A673 (cell line): ENCODE data around the gene CATSPERE. TPM values are rescaled to one million over a fixed set of nuclear protein-coding genes. Genes with fewer than 3 reads are reported as not detected.
"Not testable (repeated sequence)": the region's sequence is repeated elsewhere in the genome, so short reads cannot be mapped to it uniquely, and the experiment has no call there.

Experiments
- BruUV-seq: library from RNA; stranded (reverse); fragments of 400-500 nt; replicated peaks from 2 replicates; lab custom pipeline; 2021; lab: Mats Ljungman, UMichigan
- CTCF ChIA-PET: fragments of 300-600 bp; sonication (Branson Sonifier 250); formaldehyde crosslinking; loops from one replicate; lab custom pipeline; 2022; ENCODE audit warnings: antibody characterized with exemption; lab: Charles Lee
- POLR2A ChIA-PET: fragments of 300-600 bp; sonication (Branson Sonifier 250); formaldehyde crosslinking; loops from one replicate; lab custom pipeline; 2022; ENCODE audit warnings: antibody characterized with exemption; ENCODE audit not compliant: low non-redundant PET; lab: Charles Lee
- DNase-seq: peaks from one replicate; pipeline ENCODE4 v3.0.0-alpha.2; 2015; ENCODE audit warnings: low spot score
- H3K27ac ChIP-seq: fragments of 200-600 bp; sonication (generic); 2 replicates; pipeline ENCODE4 v1.5.1; 2016; ENCODE audit warnings: mixed run types, low read depth, mild to moderate bottlenecking, mixed read lengths, antibody characterized with exemption, low read length; ENCODE audit not compliant: poor library complexity, severe bottlenecking
- H3K27me3 ChIP-seq: fragments of 200-600 bp; sonication (generic); replicated peaks from 2 replicates; pipeline ENCODE4 v1.6.1; 2017; ENCODE audit warnings: mixed run types, low read depth, mild to moderate bottlenecking, mixed read lengths, antibody characterized with exemption, low read length; ENCODE audit not compliant: insufficient read depth, poor library complexity
- H3K36me3 ChIP-seq: fragments of 200-600 bp; sonication (generic); 2 replicates; pipeline ENCODE4 v1.6.1; 2016; ENCODE audit warnings: mixed run types, mild to moderate bottlenecking, mixed read lengths, antibody characterized with exemption, low read length; ENCODE audit not compliant: insufficient read depth, poor library complexity, severe bottlenecking
- H3K4me1 ChIP-seq: fragments of 200-600 bp; sonication (generic); 2 replicates; pipeline ENCODE4 v1.6.1; 2017; ENCODE audit warnings: mixed run types, mild to moderate bottlenecking, mixed read lengths, antibody characterized with exemption, low read length; ENCODE audit not compliant: insufficient read depth, poor library complexity, severe bottlenecking
- H3K4me3 ChIP-seq: fragments of 200-600 bp; sonication (generic); 2 replicates; pipeline ENCODE4 v1.5.1; 2016; ENCODE audit warnings: low read depth, mixed run types, mild to moderate bottlenecking, mixed read lengths, low read length; ENCODE audit not compliant: poor library complexity, severe bottlenecking
- H3K9me3 ChIP-seq: fragments of 200-600 bp; sonication (generic); 2 replicates; pipeline ENCODE4 v1.6.1; 2016; ENCODE audit warnings: mixed run types, low read depth, mild to moderate bottlenecking, mixed read lengths, antibody characterized with exemption, low read length; ENCODE audit not compliant: poor library complexity, severe bottlenecking
- EZH2 ChIP-seq: fragments of 200-600 bp; sonication (generic); IDR thresholded peaks from 2 replicates; pipeline ENCODE4 v1.6.1; 2017; ENCODE audit warnings: borderline replicate concordance, low read depth, mild to moderate bottlenecking, mixed read lengths, antibody characterized with exemption, low read length; ENCODE audit not compliant: poor library complexity, severe bottlenecking
- intact Hi-C: fragments of 100-400 bp; cut with micrococcal nuclease; formaldehyde crosslinking; loops from one replicate; pipeline ENCODE4 v1.10.0; 2022; ENCODE audit not compliant: unreplicated experiment
- total RNA-seq: library from RNA; stranded (reverse); gene quantifications from 2 replicates; pipeline ENCODE4 v1.2.3, GENCODE V29; 2021
- TF ChIP-seq, protein P1 (sequence below): fragments of 300-800, 200-600 bp; sonication (generic); conservative IDR thresholded peaks from 2 replicates; pipeline ENCODE4 v1.5.1; 2017; ENCODE audit warnings: low read depth, mild to moderate bottlenecking, antibody characterized with exemption, low read length, moderate library complexity, mixed read lengths

CATSPERE gene
- total RNA-seq, 1 experiment from 2014 or later, result 0.45 TPM

DNA sequence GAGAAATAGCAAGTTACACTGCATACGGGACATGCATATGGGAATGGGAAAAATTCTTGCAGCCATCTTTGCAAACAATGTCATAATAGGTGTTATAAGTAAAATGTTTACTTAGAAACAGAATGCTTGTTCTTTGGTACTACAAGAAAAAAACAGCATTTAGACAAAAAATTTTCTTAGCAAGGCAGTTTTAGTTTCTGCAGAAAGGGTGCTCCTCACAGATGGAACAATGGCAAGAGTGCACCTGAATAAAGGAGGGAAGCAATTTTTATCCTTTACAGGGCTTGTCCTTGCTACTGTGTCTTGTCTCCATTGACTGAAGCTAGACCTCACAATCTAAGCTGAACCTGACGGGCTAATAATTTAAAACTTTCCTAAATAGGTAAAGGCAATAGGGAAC is 112.7 kb downstream of the CATSPERE start:
- no peak overlapping the region for H3K27ac ChIP-seq
- no peak for DNase-seq
- H3K4me1 ChIP-seq, result no peaks in the 10 kb centered on the region
- CTCF ChIA-PET, result no interaction called here
- peaks cover 37% of the 10 kb centered on the region for H3K9me3 ChIP-seq
- BruUV-seq, result no TSS peak
- peaks cover 3% of the 10 kb centered on the region for H3K27me3 ChIP-seq
- intact Hi-C loops, result no loop called here
- no peaks in the 10 kb centered on the region for H3K36me3 ChIP-seq
- POLR2A ChIA-PET, result no interaction called here
- H3K4me3 ChIP-seq, result no peak overlapping the region
- no peak for TF ChIP-seq EZH2
- TF ChIP-seq, protein P1, sequence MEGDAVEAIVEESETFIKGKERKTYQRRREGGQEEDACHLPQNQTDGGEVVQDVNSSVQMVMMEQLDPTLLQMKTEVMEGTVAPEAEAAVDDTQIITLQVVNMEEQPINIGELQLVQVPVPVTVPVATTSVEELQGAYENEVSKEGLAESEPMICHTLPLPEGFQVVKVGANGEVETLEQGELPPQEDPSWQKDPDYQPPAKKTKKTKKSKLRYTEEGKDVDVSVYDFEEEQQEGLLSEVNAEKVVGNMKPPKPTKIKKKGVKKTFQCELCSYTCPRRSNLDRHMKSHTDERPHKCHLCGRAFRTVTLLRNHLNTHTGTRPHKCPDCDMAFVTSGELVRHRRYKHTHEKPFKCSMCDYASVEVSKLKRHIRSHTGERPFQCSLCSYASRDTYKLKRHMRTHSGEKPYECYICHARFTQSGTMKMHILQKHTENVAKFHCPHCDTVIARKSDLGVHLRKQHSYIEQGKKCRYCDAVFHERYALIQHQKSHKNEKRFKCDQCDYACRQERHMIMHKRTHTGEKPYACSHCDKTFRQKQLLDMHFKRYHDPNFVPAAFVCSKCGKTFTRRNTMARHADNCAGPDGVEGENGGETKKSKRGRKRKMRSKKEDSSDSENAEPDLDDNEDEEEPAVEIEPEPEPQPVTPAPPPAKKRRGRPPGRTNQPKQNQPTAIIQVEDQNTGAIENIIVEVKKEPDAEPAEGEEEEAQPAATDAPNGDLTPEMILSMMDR, result no peak

DNA sequence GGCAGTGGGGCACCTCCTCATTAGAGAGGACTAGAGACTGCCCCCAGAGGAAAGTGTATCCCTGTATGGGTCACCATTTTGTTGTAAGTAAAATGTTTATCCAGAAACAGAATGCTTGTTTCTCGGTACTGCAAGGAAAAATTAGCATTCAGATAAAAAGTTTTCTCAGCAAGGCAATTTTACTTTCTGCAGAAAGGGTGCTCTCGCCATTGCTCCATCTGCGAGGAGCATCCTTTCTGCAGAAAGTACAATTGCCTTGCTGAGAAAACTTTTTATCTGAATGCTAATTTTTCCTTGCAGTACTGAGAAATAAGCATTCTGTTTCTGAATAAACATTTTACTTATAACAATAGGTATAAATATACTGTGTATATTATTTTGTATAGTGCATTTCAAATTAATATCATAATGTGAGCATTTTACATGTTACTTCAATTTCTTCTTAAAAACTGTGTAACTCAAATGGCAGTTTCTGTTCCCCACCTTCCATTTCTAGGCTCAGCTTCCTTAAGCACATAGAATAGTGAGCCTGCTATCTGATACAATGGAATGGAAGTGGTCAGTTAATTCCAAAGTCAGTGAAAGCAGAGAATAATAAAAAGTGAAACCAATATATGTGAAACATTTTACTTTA is 115.3 kb downstream of the CATSPERE start:
- H3K27me3 ChIP-seq, result no peaks in the 10 kb centered on the region
- H3K27ac ChIP-seq, result no peak overlapping the region
- intact Hi-C loops, result no loop called here
- TF ChIP-seq, protein P1, result no peak
- no peak for TF ChIP-seq EZH2
- peaks cover 37% of the 10 kb centered on the region for H3K9me3 ChIP-seq
- CTCF ChIA-PET, result no interaction called here
- no peaks in the 10 kb centered on the region for H3K4me1 ChIP-seq
- DNase-seq, result no peak
- H3K4me3 ChIP-seq, result no peak overlapping the region
- no TSS peak for BruUV-seq
- no peaks in the 10 kb centered on the region for H3K36me3 ChIP-seq
- POLR2A ChIA-PET, result no interaction called here

DNA sequence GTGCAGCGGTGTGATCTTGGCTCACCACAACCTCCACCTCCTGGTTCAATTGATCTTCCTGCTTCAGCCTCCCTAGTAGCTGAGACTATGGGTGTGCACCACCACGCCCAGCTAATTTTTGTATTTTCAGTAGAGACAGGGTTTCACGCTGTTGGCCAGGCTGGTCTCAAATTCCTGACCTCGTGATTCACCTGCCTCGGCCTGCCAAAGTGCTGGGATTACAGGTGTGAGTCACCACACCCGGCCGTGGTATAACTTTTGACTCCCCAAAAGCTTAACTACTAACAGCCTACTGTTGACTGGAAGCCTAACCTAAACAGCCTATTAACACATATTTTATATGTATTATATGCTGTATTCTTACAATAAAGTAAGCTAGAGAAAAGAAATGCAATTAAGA is 117.1 kb downstream of the CATSPERE start:
- H3K4me1 ChIP-seq, H3K27me3 ChIP-seq, DNase-seq, CTCF ChIA-PET, H3K27ac ChIP-seq, POLR2A ChIA-PET, intact Hi-C loops, BruUV-seq, H3K4me3 ChIP-seq, H3K36me3 ChIP-seq: not testable (repeated sequence)
- H3K9me3 ChIP-seq, result peaks cover 37% of the 10 kb centered on the region
